Forelimb muscle (tissue), 1 donor: Measurements from ENCODE around the gene DLL3. TPM values are rescaled to one million over a fixed set of nuclear protein-coding genes. Genes with fewer than 3 reads are reported as not detected.

Source experiments
- DNase-seq: peaks from one replicate; pipeline ENCODE4 v3.0.0-alpha.2; 2013; ENCODE audit warnings: low read depth
- polyA plus RNA-seq: library from polyadenylated mRNA; unstranded; fragments of 120-200 nt; gene quantifications from one replicate; pipeline ENCODE4 v1.2.1, GENCODE V29; 2013; ENCODE audit not compliant: insufficient read length

Gene DLL3
- polyA plus RNA-seq, 1 donor: 0.10 TPM

- no peak for DNase-seq
Measured at GRCh38 chr19:39516270-39516669, 17.5 kb downstream of the DLL3 start.

GRCh38 chr19:39517432-39517831, 18.7 kb downstream of the DLL3 start:
- DNase-seq: no peak

- DNase-seq: no peak
Measured at GRCh38 chr19:39518458-39518857, 19.7 kb downstream of the DLL3 start.

- no peak for DNase-seq
Measured at GRCh38 chr19:39518975-39519374, 20.2 kb downstream of the DLL3 start.

- no peak for DNase-seq
Measured at GRCh38 chr19:39520541-39521484, 22.1 kb downstream of the DLL3 start.

GRCh38 chr19:39524495-39524894, 25.7 kb downstream of the DLL3 start:
- no peak for DNase-seq

GRCh38 chr19:39525205-39525604, 26.5 kb downstream of the DLL3 start:
- no peak for DNase-seq

GRCh38 chr19:39531834-39532232, 33.1 kb downstream of the DLL3 start:
- no peak for DNase-seq

GRCh38 chr19:39532233-39533002, 33.7 kb downstream of the DLL3 start, which contains the start of gene EID2B:
EID2B (minus strand) TSS chr19:39532852; CDS start chr19:39532802, 50 bp downstream.
- DNase-seq: peak; percentile 98

- no peak for DNase-seq
Measured at GRCh38 chr19:39533003-39533512, 34.3 kb downstream of the DLL3 start.

- DNase-seq: no peak
Measured at GRCh38 chr19:39533791-39534190, 35.0 kb downstream of the DLL3 start.

- DNase-seq: no peak
Measured at GRCh38 chr19:39539165-39539517, 40.4 kb downstream of the DLL3 start.

GRCh38 chr19:39539518-39540332, 41.0 kb downstream of the DLL3 start, which contains the start of gene EID2:
EID2 (minus strand) TSS chr19:39540161; CDS start chr19:39540079, 82 bp downstream.
- peak; percentile 91 for DNase-seq

- no peak for DNase-seq
Measured at GRCh38 chr19:39540333-39540673, 41.6 kb downstream of the DLL3 start.

GRCh38 chr19:39542206-39542605, 43.5 kb downstream of the DLL3 start:
- DNase-seq: no peak

- DNase-seq: no peak
Measured at GRCh38 chr19:39543477-39543857, 44.7 kb downstream of the DLL3 start.

- no peak for DNase-seq
Measured at GRCh38 chr19:39544226-39544903, 45.6 kb downstream of the DLL3 start.

- DNase-seq: no peak
Measured at GRCh38 chr19:39544911-39545310, 46.2 kb downstream of the DLL3 start.

- DNase-seq: no peak
Measured at GRCh38 chr19:39546599-39546998, 47.9 kb downstream of the DLL3 start.

- no peak for DNase-seq
Measured at GRCh38 chr19:39550197-39550596, 51.5 kb downstream of the DLL3 start.

GRCh38 chr19:39553082-39553652, 54.4 kb downstream of the DLL3 start:
- no peak for DNase-seq
